Cardiac septum (tissue), 1 donor: ENCODE measurements around the gene GRID2IP. TPM values are rescaled to one million over a fixed set of nuclear protein-coding genes. Genes with fewer than 3 reads are reported as not detected.
"Not testable (repeated sequence)": the region's sequence is repeated elsewhere in the genome, so short reads cannot be mapped to it uniquely, and the experiment has no call there.

Source experiments
- DNase-seq: peaks from one replicate; pipeline ENCODE4 v3.0.0-alpha.2; 2020; ENCODE audit warnings: low spot score
- intact Hi-C: fragments of 100-400 bp; cut with DNase I; formaldehyde crosslinking; loops from one replicate; pipeline ENCODE4 v1.14.0; 2022
- total RNA-seq: library from RNA; stranded (reverse); fragmentation: NEBNext Ultra II Directional; extraction: Animal tissue kit (Norgen Biotek cat#: 25700); gene quantifications from one replicate; pipeline ENCODE4 v1.2.1, GENCODE V29; 2021
- donor health status: DM: no; HTN: no; CAD: no.

GRID2IP gene
- total RNA-seq, 1 donor from 2014 or later, result not detected

DNA sequence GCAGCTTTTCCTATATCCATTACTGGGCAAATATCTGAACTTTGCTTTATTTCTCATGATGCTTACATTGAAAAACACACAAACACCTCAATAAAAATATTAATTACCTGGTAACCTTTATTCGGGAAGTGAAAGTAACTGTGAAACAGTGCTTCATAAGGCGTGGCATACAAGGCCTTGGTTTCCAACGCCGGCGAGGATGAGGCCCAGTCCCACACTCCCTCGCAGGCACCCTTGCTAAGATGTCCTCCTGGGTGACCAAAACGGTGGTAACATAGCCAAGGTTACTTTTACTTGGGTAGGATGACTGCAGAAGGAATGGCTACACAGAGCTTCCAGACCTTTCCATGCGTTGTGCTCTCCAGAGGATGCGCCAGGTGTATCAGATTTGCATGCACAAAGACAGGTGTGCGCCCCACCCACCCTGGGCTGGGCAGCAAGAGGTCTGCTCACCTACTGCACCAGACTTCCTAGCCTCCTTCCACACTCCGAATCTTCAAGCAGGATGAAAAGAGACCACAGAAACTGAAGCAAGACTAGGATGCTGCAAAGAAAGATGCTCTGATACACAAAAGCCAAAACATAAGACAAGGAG, 90.2 kb downstream of the GRID2IP start:
- no peak for DNase-seq
- intact Hi-C loops, result no loop called here

DNA sequence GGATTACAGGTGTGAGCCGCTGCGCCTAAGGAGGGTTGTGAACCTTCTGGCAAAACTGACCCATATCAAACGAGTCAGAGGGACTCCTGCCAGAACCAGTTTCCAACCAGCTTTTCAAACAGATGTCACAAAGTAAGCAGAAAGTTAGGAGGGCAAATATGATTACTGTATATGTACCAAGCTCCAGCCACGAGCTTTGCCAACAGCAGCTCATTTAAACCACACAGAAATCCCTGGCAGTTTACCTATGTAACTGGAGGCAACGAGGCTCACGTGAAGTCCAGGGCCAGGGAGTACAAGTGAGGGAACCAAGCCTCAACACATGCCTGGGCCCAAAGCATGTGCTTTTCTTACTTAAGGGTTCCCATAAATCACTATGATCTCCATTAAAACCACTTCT, 91.0 kb downstream of the GRID2IP start:
- DNase-seq, result no peak
- intact Hi-C loops, result no loop called here

DNA sequence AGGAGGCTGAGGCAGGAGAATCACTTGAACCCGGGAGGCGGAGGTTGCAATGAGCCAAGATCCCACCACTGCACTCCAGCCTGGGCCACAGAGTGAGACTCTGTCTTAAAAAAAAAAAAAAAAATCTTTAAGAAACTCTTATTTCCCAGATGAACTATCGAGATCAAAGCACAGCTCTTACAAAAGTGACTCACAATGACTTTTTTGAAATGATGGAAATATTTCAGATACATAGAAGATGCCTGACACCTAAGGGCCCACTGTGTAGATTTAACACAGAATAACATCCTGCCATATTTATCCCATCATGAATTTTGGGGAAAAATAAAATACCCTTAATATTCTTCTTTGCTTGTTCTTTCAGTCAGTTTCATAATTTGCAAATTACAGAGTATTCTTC, 92.6 kb downstream of the GRID2IP start:
- intact Hi-C loops, DNase-seq: not testable (repeated sequence)

DNA sequence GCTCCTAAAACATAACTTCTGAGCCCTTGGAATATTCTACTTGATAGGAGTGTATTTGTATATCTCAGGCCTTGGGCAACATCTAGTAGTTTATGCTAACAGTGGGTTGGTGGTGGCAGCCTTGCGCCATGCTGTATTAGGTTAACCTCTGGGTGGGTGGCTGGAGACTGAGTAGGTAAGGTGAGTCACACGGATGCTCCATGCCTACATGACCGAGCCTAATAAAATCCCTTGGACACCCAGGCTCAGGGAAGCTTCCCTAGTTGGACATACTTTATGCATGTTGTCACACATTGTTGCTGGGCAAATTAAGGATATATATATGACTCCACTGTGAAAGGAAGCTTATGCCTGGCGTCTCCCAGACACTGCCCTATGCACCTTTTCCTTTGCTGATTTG, 97.5 kb downstream of the GRID2IP start:
- DNase-seq, result no peak
- intact Hi-C loops, result no loop called here

GRCh38 chr7:6451224-6451705, 100.0 kb downstream of the GRID2IP start:
- intact Hi-C loops, result no loop called here

DNA sequence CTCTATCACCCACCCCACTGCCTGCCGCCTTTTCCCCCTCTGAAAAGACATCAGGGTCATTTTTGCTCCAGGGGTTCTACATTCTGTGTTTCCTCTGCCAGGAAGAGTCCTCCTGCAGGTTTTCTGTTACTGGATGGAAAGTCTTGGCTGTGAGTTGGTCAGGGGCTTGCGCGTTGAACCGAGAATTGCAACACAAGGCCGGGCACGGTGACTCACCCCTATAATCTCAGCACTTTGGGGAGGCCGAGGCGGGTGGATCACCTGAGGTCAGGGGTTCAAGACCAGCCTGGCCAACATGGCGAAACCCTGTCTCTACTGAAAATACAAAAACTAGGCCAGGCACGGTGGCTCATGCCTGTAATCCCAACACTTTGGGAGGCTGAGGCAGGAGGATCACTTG, 100.7 kb downstream of the GRID2IP start:
- intact Hi-C loops, DNase-seq: not testable (repeated sequence)

More at GRCh38 chr7:6451224-6451705, 100.0 kb downstream of the GRID2IP start:
- no peak for DNase-seq

DNA sequence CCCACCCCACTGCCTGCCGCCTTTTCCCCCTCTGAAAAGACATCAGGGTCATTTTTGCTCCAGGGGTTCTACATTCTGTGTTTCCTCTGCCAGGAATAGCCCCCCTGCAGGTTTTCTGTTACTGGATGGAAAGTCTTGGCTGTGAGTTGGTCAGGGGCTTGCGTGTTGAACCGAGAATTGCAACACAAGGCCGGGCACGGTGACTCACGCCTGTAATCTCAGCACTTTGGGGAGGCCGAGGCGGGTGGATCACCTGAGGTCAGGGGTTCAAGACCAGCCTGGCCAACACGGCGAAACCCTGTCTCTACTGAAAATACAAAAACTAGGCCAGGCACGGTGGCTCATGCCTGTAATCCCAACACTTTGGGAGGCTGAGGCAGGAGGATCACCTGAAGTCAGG, 101.4 kb downstream of the GRID2IP start:
- DNase-seq, result peak; percentile 55
- intact Hi-C loops, result not testable (repeated sequence)

- no peak for DNase-seq
- intact Hi-C loops, result no loop called here
Measured at GRCh38 chr7:6448943-6449543, 102.2 kb downstream of the GRID2IP start.

GRCh38 chr7:6447581-6448199, 103.6 kb downstream of the GRID2IP start, which contains the start of gene DAGLB:
Gene DAGLB (minus strand): TSS chr7:6447954. CDS start chr7:6447842, 112 bp downstream.
- intact Hi-C loops, result no loop called here
- peak; percentile 96 for DNase-seq

Other genes with a start within 250 kb of the GRID2IP start
- gene FAM220A, start 202.5 kb downstream of the GRID2IP start, total RNA-seq, result 18.6 TPM
- gene RAC1, start 176.9 kb downstream of the GRID2IP start, total RNA-seq, result 148 TPM
- 7.3 TPM for gene DAGLB, start 103.5 kb downstream of the GRID2IP start, total RNA-seq
- 61.2 TPM for gene KDELR2, start 67.3 kb downstream of the GRID2IP start, total RNA-seq
- gene ZDHHC4, start 26.0 kb upstream of the GRID2IP start, total RNA-seq, result 34.3 TPM
- gene INTS15, start 38.6 kb upstream of the GRID2IP start, total RNA-seq, result 13.6 TPM
- gene ZNF853, start 64.1 kb upstream of the GRID2IP start, total RNA-seq, result 14.2 TPM
- 21.2 TPM for gene ZNF316, start 85.9 kb upstream of the GRID2IP start, total RNA-seq
- 17.7 TPM for gene ZNF12, start 155.5 kb upstream of the GRID2IP start, total RNA-seq
- 0.19 TPM for gene RSPH10B2, start 202.6 kb upstream of the GRID2IP start, total RNA-seq